ENCODE measurements around the gene PSMC5.
"Not testable (repeated sequence)": the region's sequence is repeated elsewhere in the genome, so short reads cannot be mapped to it uniquely, and the experiment has no call there.

Gene PSMC5

DNA sequence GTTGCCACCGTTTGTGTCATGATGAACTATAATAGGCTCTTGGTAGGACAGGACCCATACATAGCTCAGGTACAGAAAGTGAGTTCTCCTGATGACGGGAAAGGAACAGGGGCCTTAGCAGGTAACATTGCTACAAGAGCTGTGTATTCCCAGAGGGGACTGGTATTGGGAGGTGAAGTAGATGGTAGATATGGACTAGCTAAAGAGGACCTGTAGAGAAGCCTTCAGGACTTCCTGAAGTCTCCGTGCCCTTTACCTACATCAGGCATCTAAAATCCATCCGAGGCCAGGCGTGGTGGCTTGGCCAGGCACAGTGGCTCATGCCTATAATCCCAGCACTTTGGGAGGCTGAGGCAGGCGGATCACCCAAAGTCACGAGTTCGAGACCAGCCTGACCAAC, 28.0 kb downstream of the PSMC5 start:
- Histone ChIP-seq H3K4me3 (ENCODE audit: low read depth, low read length, poor library complexity, severe bottlenecking) (no peak overlapping the region), H3K79me2 (ENCODE audit: insufficient read depth, low read length) (no peaks in the 10 kb centered on the region), H3K4me1 (ENCODE audit: insufficient read depth, low read length, severe bottlenecking) (no peaks in the 10 kb centered on the region), H3K36me3 (ENCODE audit: insufficient read depth, low read length) (no peaks in the 10 kb centered on the region), H3K9me3 (ENCODE audit: low read length) (no peaks in the 10 kb centered on the region), H3K9ac (ENCODE audit: low read length) (no peak overlapping the region), H3K27ac (ENCODE audit: low read depth, low read length, poor library complexity, severe bottlenecking) (no peak overlapping the region), H3K9me2 (ENCODE audit: low read depth, low read length) (no peaks in the 10 kb centered on the region), H2AFZ (ENCODE audit: low read length) (no peak overlapping the region), H3K4me2 (ENCODE audit: low read length) (no peak overlapping the region), H3F3A (ENCODE audit: insufficient read depth, low read length) (no peaks in the 10 kb centered on the region), H4K20me1 (ENCODE audit: insufficient read depth, low read length) (no peaks in the 10 kb centered on the region), H3K27me3 (ENCODE audit: insufficient read depth, low read length) (no peaks in the 10 kb centered on the region)
- TF ChIP-seq, protein P1, sequence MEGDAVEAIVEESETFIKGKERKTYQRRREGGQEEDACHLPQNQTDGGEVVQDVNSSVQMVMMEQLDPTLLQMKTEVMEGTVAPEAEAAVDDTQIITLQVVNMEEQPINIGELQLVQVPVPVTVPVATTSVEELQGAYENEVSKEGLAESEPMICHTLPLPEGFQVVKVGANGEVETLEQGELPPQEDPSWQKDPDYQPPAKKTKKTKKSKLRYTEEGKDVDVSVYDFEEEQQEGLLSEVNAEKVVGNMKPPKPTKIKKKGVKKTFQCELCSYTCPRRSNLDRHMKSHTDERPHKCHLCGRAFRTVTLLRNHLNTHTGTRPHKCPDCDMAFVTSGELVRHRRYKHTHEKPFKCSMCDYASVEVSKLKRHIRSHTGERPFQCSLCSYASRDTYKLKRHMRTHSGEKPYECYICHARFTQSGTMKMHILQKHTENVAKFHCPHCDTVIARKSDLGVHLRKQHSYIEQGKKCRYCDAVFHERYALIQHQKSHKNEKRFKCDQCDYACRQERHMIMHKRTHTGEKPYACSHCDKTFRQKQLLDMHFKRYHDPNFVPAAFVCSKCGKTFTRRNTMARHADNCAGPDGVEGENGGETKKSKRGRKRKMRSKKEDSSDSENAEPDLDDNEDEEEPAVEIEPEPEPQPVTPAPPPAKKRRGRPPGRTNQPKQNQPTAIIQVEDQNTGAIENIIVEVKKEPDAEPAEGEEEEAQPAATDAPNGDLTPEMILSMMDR (IDR thresholded peaks at IDR 0.05; ENCODE audit: low read length) = no peak
- no peak for TF ChIP-seq EZH2 (IDR thresholded peaks at IDR 0.05; ENCODE audit: borderline replicate concordance, low read length)

DNA sequence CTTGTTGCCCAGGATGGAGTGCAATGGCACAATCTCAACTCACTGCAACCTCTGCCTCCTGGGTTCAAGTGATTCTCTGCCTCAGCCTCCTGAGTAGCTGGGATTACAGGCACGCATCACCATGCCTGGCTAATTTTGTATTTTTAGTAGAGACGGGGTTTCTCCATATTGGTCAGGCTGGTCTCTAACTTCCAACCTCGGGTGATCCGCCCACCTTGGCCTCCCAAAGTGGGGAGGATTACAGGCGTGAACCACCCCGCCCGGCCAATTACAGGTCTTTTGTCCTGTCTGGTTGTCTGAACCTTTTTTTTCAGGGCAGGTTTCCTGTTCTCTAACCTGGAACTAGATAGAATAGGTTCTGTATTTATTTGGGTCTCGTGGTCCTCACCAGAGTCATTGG, 29.2 kb downstream of the PSMC5 start:
- not testable (repeated sequence) for H3K36me3 ChIP-seq (ENCODE audit: insufficient read depth, low read length); H3K9me2 ChIP-seq (ENCODE audit: low read depth, low read length); H3K4me2 ChIP-seq (ENCODE audit: low read length); H4K20me1 ChIP-seq (ENCODE audit: insufficient read depth, low read length); H3K4me3 ChIP-seq (ENCODE audit: low read depth, low read length, poor library complexity, severe bottlenecking); H3K9ac ChIP-seq (ENCODE audit: low read length); H3F3A ChIP-seq (ENCODE audit: insufficient read depth, low read length); H3K27me3 ChIP-seq (ENCODE audit: insufficient read depth, low read length); H3K27ac ChIP-seq (ENCODE audit: low read depth, low read length, poor library complexity, severe bottlenecking); H2AFZ ChIP-seq (ENCODE audit: low read length); H3K4me1 ChIP-seq (ENCODE audit: insufficient read depth, low read length, severe bottlenecking); H3K79me2 ChIP-seq (ENCODE audit: insufficient read depth, low read length); H3K9me3 ChIP-seq (ENCODE audit: low read length)

DNA sequence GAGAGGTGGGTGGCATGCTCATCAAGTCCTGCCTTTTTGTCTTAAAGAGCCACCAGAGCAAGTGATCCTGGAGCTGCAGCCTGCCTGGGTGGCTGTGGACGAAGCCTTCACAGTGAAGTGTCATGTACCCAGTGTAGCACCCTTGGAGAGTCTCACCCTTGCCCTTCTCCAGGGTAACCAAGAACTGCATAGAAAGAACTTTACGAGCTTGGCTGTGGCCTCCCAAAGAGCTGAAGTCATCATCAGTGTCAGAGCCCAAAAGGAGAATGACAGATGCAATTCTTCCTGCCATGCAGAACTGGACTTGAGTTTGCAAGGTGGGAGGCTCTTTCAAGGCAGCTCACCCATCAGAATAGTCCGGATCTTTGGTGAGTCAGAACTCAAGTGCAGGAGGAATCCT, 32.0 kb downstream of the PSMC5 start:
- Histone ChIP-seq H3K9me2 (ENCODE audit: low read depth, low read length) (no peaks in the 10 kb centered on the region), H3K4me1 (ENCODE audit: insufficient read depth, low read length, severe bottlenecking) (no peaks in the 10 kb centered on the region), H3K27ac (ENCODE audit: low read depth, low read length, poor library complexity, severe bottlenecking) (no peak overlapping the region), H2AFZ (ENCODE audit: low read length) (no peak overlapping the region), H3K4me2 (ENCODE audit: low read length) (no peak overlapping the region), H3K9me3 (ENCODE audit: low read length) (no peaks in the 10 kb centered on the region), H3K27me3 (ENCODE audit: insufficient read depth, low read length) (0 out of 2 replicates have a peak, but pooled peaks cover 5% of the 10 kb centered on the region), H3F3A (ENCODE audit: insufficient read depth, low read length) (no peaks in the 10 kb centered on the region), H3K4me3 (ENCODE audit: low read depth, low read length, poor library complexity, severe bottlenecking) (no peak overlapping the region), H3K79me2 (ENCODE audit: insufficient read depth, low read length) (no peaks in the 10 kb centered on the region), H3K9ac (ENCODE audit: low read length) (no peak overlapping the region), H4K20me1 (ENCODE audit: insufficient read depth, low read length) (no peaks in the 10 kb centered on the region), H3K36me3 (ENCODE audit: insufficient read depth, low read length) (no peaks in the 10 kb centered on the region)
- TF ChIP-seq EZH2 (IDR thresholded peaks at IDR 0.05; ENCODE audit: borderline replicate concordance, low read length) = no peak
- TF ChIP-seq, protein P1 (IDR thresholded peaks at IDR 0.05; ENCODE audit: low read length) = no peak

DNA sequence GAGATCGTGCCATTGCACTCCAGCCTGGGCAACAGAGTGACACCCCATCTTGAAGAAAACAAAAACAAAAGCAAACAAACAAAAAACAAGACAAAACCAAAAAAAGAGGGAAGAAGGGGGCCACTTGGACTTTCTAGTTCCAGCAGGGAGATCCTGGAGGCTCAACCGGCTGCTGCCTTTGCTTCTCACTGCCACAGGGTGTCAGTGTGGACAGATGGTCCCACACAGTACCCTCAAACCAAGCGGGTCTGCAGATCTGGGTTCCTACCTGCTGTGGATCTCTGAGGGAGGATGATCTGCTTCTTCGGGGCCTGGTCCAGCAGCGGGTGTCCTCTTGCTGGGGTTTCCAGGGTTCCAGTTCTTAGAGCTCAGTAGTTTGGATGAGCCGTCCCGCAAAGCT, 39.4 kb downstream of the PSMC5 start:
- H3K36me3 ChIP-seq (ENCODE audit: insufficient read depth, low read length); H3K9me2 ChIP-seq (ENCODE audit: low read depth, low read length); H4K20me1 ChIP-seq (ENCODE audit: insufficient read depth, low read length); H3K9ac ChIP-seq (ENCODE audit: low read length); H3K4me3 ChIP-seq (ENCODE audit: low read depth, low read length, poor library complexity, severe bottlenecking); H2AFZ ChIP-seq (ENCODE audit: low read length); H3K27ac ChIP-seq (ENCODE audit: low read depth, low read length, poor library complexity, severe bottlenecking); H3K4me1 ChIP-seq (ENCODE audit: insufficient read depth, low read length, severe bottlenecking); H3K27me3 ChIP-seq (ENCODE audit: insufficient read depth, low read length); H3K9me3 ChIP-seq (ENCODE audit: low read length); H3K79me2 ChIP-seq (ENCODE audit: insufficient read depth, low read length); H3F3A ChIP-seq (ENCODE audit: insufficient read depth, low read length); H3K4me2 ChIP-seq (ENCODE audit: low read length): not testable (repeated sequence)

Measured in OCI-LY1 (cell line).